ENCODE measurements around the gene CIAO2B. TPM values are rescaled to one million over a fixed set of nuclear protein-coding genes. Genes with fewer than 3 reads are reported as not detected.
A peak's percentile ranks its signal among the peaks of the same experiment; 100 is the strongest.

CIAO2B gene
- total RNA-seq, 1 donor from 2014 or later, result 55.5 TPM

DNA sequence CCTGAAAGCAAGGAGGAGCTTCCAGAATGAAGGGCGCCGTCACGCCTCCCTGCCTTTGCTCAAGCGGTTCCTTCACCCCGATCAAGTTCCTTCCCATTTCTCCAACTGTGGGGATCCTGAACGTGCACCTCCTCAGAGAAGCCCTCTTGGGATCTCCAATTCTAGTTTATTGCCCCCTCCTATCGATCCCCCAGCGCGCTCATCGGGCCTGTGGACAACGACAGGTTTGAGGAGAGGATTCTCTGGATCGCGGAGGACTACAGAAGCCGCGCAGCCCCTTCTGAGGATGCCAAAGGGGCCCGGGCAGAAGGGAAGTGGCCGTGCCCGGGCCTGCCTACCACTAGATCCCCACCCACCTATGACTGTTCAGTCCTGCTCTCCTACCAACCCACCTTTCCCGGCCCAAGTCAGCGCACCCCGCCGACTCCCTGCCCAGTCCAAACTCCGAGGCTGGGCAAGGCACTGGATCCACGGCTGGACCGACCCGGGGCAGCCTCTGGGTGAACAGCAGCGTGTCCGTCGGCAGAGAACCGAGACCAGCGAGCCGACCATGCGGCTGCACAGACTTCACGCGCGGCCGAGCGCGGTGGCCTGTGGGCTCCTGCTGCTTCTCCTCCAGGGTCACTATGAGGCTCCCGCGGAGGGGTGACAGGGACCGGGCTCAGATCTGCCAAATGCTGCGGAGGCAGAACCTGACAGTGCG, 14.1 kb upstream of the CIAO2B start:
- H3K36me3 Mint-ChIP-seq, result peaks cover 1% of the 10 kb centered on the region
- no peak overlapping the region for H3K27ac Mint-ChIP-seq
- H3K27ac ChIP-seq, result no peak overlapping the region
- H3K4me3 ChIP-seq, result no peak overlapping the region
- peaks cover 5% of the 10 kb centered on the region for H4K20me1 ChIP-seq (ENCODE audit: low read depth)
- H3K9me3 ChIP-seq (ENCODE audit: low read depth), result no peaks in the 10 kb centered on the region
- H3K27me3 ChIP-seq, result peaks cover 56% of the 10 kb centered on the region
- H3K36me3 ChIP-seq, result no peaks in the 10 kb centered on the region
- TF ChIP-seq EZH2 (IDR thresholded peaks at IDR 0.05) (peak; percentile 81), EZH2phosphoT487 (IDR thresholded peaks at IDR 0.05) (peak; percentile 63)
- TF ChIP-seq, protein P1, sequence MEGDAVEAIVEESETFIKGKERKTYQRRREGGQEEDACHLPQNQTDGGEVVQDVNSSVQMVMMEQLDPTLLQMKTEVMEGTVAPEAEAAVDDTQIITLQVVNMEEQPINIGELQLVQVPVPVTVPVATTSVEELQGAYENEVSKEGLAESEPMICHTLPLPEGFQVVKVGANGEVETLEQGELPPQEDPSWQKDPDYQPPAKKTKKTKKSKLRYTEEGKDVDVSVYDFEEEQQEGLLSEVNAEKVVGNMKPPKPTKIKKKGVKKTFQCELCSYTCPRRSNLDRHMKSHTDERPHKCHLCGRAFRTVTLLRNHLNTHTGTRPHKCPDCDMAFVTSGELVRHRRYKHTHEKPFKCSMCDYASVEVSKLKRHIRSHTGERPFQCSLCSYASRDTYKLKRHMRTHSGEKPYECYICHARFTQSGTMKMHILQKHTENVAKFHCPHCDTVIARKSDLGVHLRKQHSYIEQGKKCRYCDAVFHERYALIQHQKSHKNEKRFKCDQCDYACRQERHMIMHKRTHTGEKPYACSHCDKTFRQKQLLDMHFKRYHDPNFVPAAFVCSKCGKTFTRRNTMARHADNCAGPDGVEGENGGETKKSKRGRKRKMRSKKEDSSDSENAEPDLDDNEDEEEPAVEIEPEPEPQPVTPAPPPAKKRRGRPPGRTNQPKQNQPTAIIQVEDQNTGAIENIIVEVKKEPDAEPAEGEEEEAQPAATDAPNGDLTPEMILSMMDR (IDR thresholded peaks at IDR 0.05), result no peak
- H3K9me3 Mint-ChIP-seq, result no peaks in the 10 kb centered on the region
- no peak for DNase-seq (ENCODE audit: low spot score)
- peaks cover 13% of the 10 kb centered on the region for H3K4me1 Mint-ChIP-seq
- no peaks in the 10 kb centered on the region for H3K79me2 ChIP-seq (ENCODE audit: low read depth)
- no peak overlapping the region for H2AFZ ChIP-seq (replicated peaks)
- H3K4me2 ChIP-seq, result no peak overlapping the region
- peaks cover 2% of the 10 kb centered on the region for H3F3A ChIP-seq (ENCODE audit: low read depth)
- H3K9ac ChIP-seq, result no peak overlapping the region
- no peaks in the 10 kb centered on the region for H3K4me1 ChIP-seq
- H3K4me3 Mint-ChIP-seq, result no peak overlapping the region
- peaks cover 11% of the 10 kb centered on the region for H3K27me3 Mint-ChIP-seq (ENCODE audit: insufficient read depth, low read depth)

DNA sequence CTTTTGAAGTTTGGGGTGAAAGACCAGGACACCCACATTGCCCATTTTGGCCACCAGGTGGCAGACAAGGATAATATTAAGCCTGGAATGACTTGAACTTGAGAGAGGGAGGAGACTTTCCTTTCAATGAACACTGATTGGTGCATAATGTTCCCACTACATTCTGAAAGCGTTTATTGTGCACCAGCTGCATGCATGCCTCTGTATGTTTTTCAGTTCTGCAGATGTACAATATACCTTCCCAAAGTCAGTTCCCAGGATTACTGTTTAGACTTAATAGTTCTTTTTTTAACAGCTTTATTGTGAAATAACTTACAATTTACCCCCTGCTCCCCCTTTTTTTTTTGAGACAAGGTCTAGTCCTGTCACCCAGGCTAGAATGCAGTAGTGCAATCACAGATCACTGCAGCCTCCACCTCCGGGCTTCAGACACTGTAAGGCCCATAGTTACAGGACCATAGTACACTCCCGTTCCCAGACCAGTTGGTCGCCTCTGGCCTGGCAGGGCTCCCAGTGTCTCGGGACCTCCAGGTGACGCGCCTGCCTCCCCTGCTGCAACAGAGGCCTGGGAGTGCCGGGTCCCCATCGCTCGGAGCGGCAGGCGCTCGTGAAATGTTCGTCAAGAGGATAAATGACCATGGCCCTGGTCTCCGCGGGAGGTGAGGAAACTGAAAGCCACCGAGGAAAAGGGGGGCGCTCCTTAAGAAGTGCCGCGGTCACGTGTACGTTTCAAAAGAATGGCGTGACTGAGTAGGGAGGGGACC, 13.3 kb upstream of the CIAO2B start:
- no peak overlapping the region for H3K9ac ChIP-seq
- peaks cover 56% of the 10 kb centered on the region for H3K27me3 ChIP-seq
- no peaks in the 10 kb centered on the region for H3K36me3 ChIP-seq
- Mint-ChIP-seq H3K4me1 (peaks cover 8% of the 10 kb centered on the region), H3K27ac (no peak overlapping the region), H3K36me3 (peaks cover 7% of the 10 kb centered on the region), H3K27me3 (ENCODE audit: insufficient read depth, low read depth) (peaks cover 11% of the 10 kb centered on the region), H3K9me3 (no peaks in the 10 kb centered on the region), H3K4me3 (no peak overlapping the region)
- no peaks in the 10 kb centered on the region for H3K4me1 ChIP-seq
- H4K20me1 ChIP-seq (ENCODE audit: low read depth), result peaks cover 5% of the 10 kb centered on the region
- H3K9me3 ChIP-seq (ENCODE audit: low read depth), result no peaks in the 10 kb centered on the region
- DNase-seq (ENCODE audit: low spot score), result peak; percentile 72
- H3K27ac ChIP-seq, result no peak overlapping the region
- no peaks in the 10 kb centered on the region for H3F3A ChIP-seq (ENCODE audit: low read depth)
- TF ChIP-seq EZH2phosphoT487 (IDR thresholded peaks at IDR 0.05), result peak; percentile 48
- TF ChIP-seq, protein P1 (IDR thresholded peaks at IDR 0.05), result peak; percentile 82
- TF ChIP-seq EZH2 (IDR thresholded peaks at IDR 0.05), result no peak
- H3K79me2 ChIP-seq (ENCODE audit: low read depth), result no peaks in the 10 kb centered on the region
- no peak overlapping the region for H2AFZ ChIP-seq (replicated peaks)
- no peak overlapping the region for H3K4me2 ChIP-seq
- no peak overlapping the region for H3K4me3 ChIP-seq

DNA sequence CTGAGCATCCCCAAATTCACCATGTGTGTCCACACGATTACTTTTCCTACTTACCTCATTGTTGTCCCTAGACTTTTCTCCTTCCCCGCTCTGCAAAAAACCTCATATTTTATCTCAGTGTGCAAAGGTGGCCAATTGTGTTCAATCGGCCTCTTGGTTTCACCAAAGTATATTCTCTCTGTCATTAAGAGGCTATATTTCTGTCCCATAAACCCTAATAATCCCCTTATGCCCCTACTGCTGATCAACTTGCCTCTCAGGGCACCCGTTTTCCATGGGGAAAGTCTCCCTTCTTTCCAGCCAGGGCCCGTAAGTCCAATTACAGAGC, 12.7 kb upstream of the CIAO2B start:
- H2AFZ ChIP-seq (replicated peaks), result no peak overlapping the region
- peaks cover 11% of the 10 kb centered on the region for H3K27me3 Mint-ChIP-seq (ENCODE audit: insufficient read depth, low read depth)
- no peaks in the 10 kb centered on the region for H3K4me1 ChIP-seq
- H3K79me2 ChIP-seq (ENCODE audit: low read depth), result no peaks in the 10 kb centered on the region
- peaks cover 8% of the 10 kb centered on the region for H3K4me1 Mint-ChIP-seq
- no peak overlapping the region for H3K4me3 Mint-ChIP-seq
- no peaks in the 10 kb centered on the region for H3K9me3 Mint-ChIP-seq
- no peak overlapping the region for H3K4me3 ChIP-seq
- H3K9me3 ChIP-seq (ENCODE audit: low read depth), result no peaks in the 10 kb centered on the region
- peaks cover 5% of the 10 kb centered on the region for H4K20me1 ChIP-seq (ENCODE audit: low read depth)
- H3K4me2 ChIP-seq, result no peak overlapping the region
- no peak for DNase-seq (ENCODE audit: low spot score)
- H3K36me3 Mint-ChIP-seq, result peaks cover 11% of the 10 kb centered on the region
- no peaks in the 10 kb centered on the region for H3K36me3 ChIP-seq
- H3K9ac ChIP-seq, result no peak overlapping the region
- no peak overlapping the region for H3K27ac Mint-ChIP-seq
- TF ChIP-seq, protein P1 (IDR thresholded peaks at IDR 0.05), result no peak
- TF ChIP-seq EZH2phosphoT487 (IDR thresholded peaks at IDR 0.05) (no peak), EZH2 (IDR thresholded peaks at IDR 0.05) (no peak)
- H3K27ac ChIP-seq, result no peak overlapping the region
- H3K27me3 ChIP-seq, result peaks cover 56% of the 10 kb centered on the region
- no peaks in the 10 kb centered on the region for H3F3A ChIP-seq (ENCODE audit: low read depth)
